Astrocyte (in vitro differentiated cells and primary cell): ENCODE data around the gene SPSB2.
"Not testable (repeated sequence)": the region's sequence is repeated elsewhere in the genome, so short reads cannot be mapped to it uniquely, and the experiment has no call there.

Source experiments
- EZH2 ChIP-seq: IDR thresholded peaks from 2 replicates; pipeline ENCODE4 v1.6.1; 2012; ENCODE audit warnings: mild to moderate bottlenecking, low read length, inconsistent platforms; ENCODE audit not compliant: insufficient read depth
- TF ChIP-seq, protein P1 (sequence below): IDR thresholded peaks from 2 replicates; pipeline ENCODE4 v1.5.1; 2011; ENCODE audit warnings: low read depth, mild to moderate bottlenecking, inconsistent platforms, low read length, moderate library complexity; ENCODE audit not compliant: insufficient read depth

DNA sequence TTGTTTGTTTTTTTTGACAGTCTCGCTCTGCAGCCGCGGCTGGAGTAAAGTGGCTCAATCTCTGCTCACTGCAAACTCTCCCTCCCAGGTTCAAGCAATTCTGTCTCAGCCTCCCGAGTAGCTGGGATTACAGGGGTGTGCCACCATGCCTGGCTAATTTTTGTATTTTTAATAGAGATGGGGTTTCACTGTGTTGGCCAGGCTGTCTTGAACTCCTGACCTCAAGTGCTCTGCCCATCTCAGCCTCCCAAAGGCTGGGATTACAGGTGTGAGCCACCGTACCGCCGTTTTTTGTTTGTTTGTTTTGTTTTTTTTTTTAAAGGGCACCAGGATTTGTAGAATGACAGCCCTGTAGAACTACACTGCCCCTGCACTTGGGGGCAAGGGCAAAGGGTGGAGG is 15.7 kb upstream of the SPSB2 start:
- TF ChIP-seq, protein P1, sequence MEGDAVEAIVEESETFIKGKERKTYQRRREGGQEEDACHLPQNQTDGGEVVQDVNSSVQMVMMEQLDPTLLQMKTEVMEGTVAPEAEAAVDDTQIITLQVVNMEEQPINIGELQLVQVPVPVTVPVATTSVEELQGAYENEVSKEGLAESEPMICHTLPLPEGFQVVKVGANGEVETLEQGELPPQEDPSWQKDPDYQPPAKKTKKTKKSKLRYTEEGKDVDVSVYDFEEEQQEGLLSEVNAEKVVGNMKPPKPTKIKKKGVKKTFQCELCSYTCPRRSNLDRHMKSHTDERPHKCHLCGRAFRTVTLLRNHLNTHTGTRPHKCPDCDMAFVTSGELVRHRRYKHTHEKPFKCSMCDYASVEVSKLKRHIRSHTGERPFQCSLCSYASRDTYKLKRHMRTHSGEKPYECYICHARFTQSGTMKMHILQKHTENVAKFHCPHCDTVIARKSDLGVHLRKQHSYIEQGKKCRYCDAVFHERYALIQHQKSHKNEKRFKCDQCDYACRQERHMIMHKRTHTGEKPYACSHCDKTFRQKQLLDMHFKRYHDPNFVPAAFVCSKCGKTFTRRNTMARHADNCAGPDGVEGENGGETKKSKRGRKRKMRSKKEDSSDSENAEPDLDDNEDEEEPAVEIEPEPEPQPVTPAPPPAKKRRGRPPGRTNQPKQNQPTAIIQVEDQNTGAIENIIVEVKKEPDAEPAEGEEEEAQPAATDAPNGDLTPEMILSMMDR, result not testable (repeated sequence)
- TF ChIP-seq EZH2, result not testable (repeated sequence)
